ENCODE measurements around the gene MYADM. TPM values are rescaled to one million over a fixed set of nuclear protein-coding genes. Genes with fewer than 3 reads are reported as not detected.
"Not testable (repeated sequence)": the region's sequence is repeated elsewhere in the genome, so short reads cannot be mapped to it uniquely, and the experiment has no call there.

MYADM gene
- total and polyA plus RNA-seq, 12 donors: 53.7 to 265 (median 127) TPM

GRCh38 chr19:53868091-53868891 is 608 bp downstream of the MYADM start:
- ATAC-seq (peak in 7 of 8 donors; percentile 9 to 48 (median 22)), DNase-seq (peak; percentile 59 to 61)
- peak overlapping the region; percentile 59 to 97 (median 80) for H3K4me3 ChIP-seq
- H3K27ac ChIP-seq: peak overlapping the region; percentile 63 to 99 (median 97)
- peaks cover 0 to 30% (median 7%) of the 10 kb centered on the region in 9 donors for H3K36me3 ChIP-seq
- no peaks in the 10 kb centered on the region for H3K9me3 ChIP-seq
- intact Hi-C loops (cut with DNase I): loop anchor here in 1 of 10 donors (10.0 kb wide), 1 partner anchor 247 kb away; the partner anchor contains the start of genes PRPF31 and TFPT
- peaks cover 3 to 52% (median 45%) of the 10 kb centered on the region in 9 donors for H3K4me1 ChIP-seq
- H3K27me3 ChIP-seq: no peaks in the 10 kb centered on the region
- TF ChIP-seq CTCF (IDR thresholded peaks at IDR 0.05): no peak
- 0 to 1% methylated on average over 25 to 34 of the region's 37 CpGs for WGBS, 2 donors

GRCh38 chr19:53868892-53869804 is 1.5 kb downstream of the MYADM start:
- ATAC-seq (peak; percentile 53 to 78 (median 66)), DNase-seq (peak; percentile 91 to 92)
- intact Hi-C loops (cut with DNase I): loop anchor here in 1 of 10 donors (10.0 kb wide), 1 partner anchor 246 kb away; the partner anchor contains the start of genes PRPF31 and TFPT
- H3K36me3 ChIP-seq: peaks cover 0 to 39% (median 15%) of the 10 kb centered on the region in 9 donors
- H3K27me3 ChIP-seq: no peaks in the 10 kb centered on the region
- H3K27ac ChIP-seq: peak overlapping the region; percentile 63 to 99 (median 97)
- WGBS, 2 donors: 1% methylated on average over 66 to 75 of the region's 75 CpGs
- peak overlapping the region; percentile 59 to 97 (median 80) for H3K4me3 ChIP-seq
- H3K4me1 ChIP-seq: peaks cover 3 to 61% (median 45%) of the 10 kb centered on the region in 9 donors
- peak in 6 of 9 donors; percentile 8 to 48 (median 44) for TF ChIP-seq CTCF (IDR thresholded peaks at IDR 0.05)
- H3K9me3 ChIP-seq: no peaks in the 10 kb centered on the region

- H3K27ac ChIP-seq: peak overlapping the region; percentile 63 to 99 (median 97)
- not testable (repeated sequence) for DNase-seq, H3K27me3 ChIP-seq, H3K9me3 ChIP-seq, ATAC-seq
- intact Hi-C loops (cut with DNase I): loop anchor here in 2 of 10 donors (10.0 kb wide), 2 partner anchors 235 to 245 kb away; partner anchors contain the start of genes NDUFA3 (in 1 of the 2), OSCAR (in 1 of the 2), PRPF31 (in 1 of the 2) and TFPT (in 1 of the 2)
- peak overlapping the region; percentile 59 to 97 (median 80) for H3K4me3 ChIP-seq
- WGBS, 2 donors: 5 to 8% methylated on average over 12 to 24 of the region's 24 CpGs
- peaks cover 0 to 47% (median 18%) of the 10 kb centered on the region in 9 donors for H3K36me3 ChIP-seq
- H3K4me1 ChIP-seq: peaks cover 3 to 69% (median 45%) of the 10 kb centered on the region in 9 donors
Observed at GRCh38 chr19:53869805-53870484, 2.3 kb downstream of the MYADM start.

GRCh38 chr19:53870485-53870844 is 2.8 kb downstream of the MYADM start:
- peak overlapping the region in 7 of 10 donors; percentile 29 to 78 (median 46) for H3K27ac ChIP-seq
- peaks cover 0 to 52% (median 20%) of the 10 kb centered on the region in 9 donors for H3K36me3 ChIP-seq
- H3K4me3 ChIP-seq: peak overlapping the region in 5 of 10 donors; percentile 18 to 91 (median 23)

More at GRCh38 chr19:53870485-53870844, 2.8 kb downstream of the MYADM start:
- H3K9me3 ChIP-seq: no peaks in the 10 kb centered on the region
- intact Hi-C loops (cut with DNase I): loop anchor here in 1 of 10 donors (10.0 kb wide), 1 partner anchor 234 kb away; the partner anchor contains the start of genes NDUFA3 and OSCAR
- TF ChIP-seq CTCF (IDR thresholded peaks at IDR 0.05): no peak
- H3K4me1 ChIP-seq: peaks cover 3 to 68% (median 42%) of the 10 kb centered on the region in 9 donors
- 17 to 41% methylated on average over 5 of the region's 5 CpGs for WGBS, 2 donors
- ATAC-seq: no peak
- no peak for DNase-seq
- H3K27me3 ChIP-seq: no peaks in the 10 kb centered on the region

All from heart right ventricle (tissue), 16 donors.